ENCODE results near the gene NOTUM.

NOTUM gene

DNA sequence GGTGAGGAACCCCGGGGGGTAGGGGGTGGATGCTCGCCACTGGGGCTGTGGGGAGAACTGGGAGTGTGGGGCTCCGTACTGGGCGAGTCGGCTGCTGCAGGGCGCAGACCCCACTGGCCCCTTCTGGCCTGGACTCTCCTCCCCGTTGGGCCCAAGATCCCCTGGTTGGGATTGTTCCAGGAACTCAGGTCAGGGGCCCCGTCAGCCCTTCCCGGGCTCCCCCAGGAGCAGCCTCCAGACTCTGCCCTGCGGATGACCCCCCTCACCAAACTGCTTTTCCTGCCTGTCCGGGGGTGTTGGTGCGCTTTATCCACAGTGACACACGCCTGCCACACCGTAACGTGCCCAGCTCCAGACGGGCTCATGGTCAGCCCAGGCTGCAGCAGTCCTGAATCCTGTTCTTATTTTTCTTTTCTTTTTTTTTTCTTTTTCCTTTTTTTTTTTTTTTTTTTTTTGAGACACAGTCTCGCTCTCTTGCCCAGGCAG, 40.6 kb upstream of the NOTUM start:
- CTCF ChIA-PET, result interaction anchor here (1.1 kb wide), 1 partner anchor 14 kb away, joined by 3 read pairs; no protein-coding TSS in a partner anchor
- no peak overlapping the region for H3K4me3 ChIP-seq (ENCODE audit: low read depth, low read length)
- no peak overlapping the region for H3K27ac ChIP-seq (ENCODE audit: extremely low read depth, low read depth, low read length)
- peaks cover 6% of the 10 kb centered on the region; the same call in 1 of the 2 replicates for H3K4me1 ChIP-seq (ENCODE audit: control insufficient read depth, insufficient read depth, low read length)
- TF ChIP-seq ZNF302 (tag by site-specific recombination; IDR thresholded peaks at IDR 0.05; ENCODE audit: low read depth), result no peak
- no peak for TF ChIP-seq ZNF560 (tag by site-specific recombination; IDR thresholded peaks at IDR 0.05; ENCODE audit: borderline replicate concordance)
- TF ChIP-seq ZSCAN23 (tag by site-specific recombination; IDR thresholded peaks at IDR 0.05), result no peak
- no peak for TF ChIP-seq GLI2 (tag by site-specific recombination; IDR thresholded peaks at IDR 0.05; ENCODE audit: borderline replicate concordance, low read depth)
- no peak for TF ChIP-seq HOXD13 (CRISPR knock-in tag; IDR thresholded peaks at IDR 0.05; ENCODE audit: borderline replicate concordance)
- TF ChIP-seq, protein P1, sequence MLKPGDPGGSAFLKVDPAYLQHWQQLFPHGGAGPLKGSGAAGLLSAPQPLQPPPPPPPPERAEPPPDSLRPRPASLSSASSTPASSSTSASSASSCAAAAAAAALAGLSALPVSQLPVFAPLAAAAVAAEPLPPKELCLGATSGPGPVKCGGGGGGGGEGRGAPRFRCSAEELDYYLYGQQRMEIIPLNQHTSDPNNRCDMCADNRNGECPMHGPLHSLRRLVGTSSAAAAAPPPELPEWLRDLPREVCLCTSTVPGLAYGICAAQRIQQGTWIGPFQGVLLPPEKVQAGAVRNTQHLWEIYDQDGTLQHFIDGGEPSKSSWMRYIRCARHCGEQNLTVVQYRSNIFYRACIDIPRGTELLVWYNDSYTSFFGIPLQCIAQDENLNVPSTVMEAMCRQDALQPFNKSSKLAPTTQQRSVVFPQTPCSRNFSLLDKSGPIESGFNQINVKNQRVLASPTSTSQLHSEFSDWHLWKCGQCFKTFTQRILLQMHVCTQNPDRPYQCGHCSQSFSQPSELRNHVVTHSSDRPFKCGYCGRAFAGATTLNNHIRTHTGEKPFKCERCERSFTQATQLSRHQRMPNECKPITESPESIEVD (tag by site-specific recombination; IDR thresholded peaks at IDR 0.05), result no peak
- TF ChIP-seq ZNF311 (tag by site-specific recombination; IDR thresholded peaks at IDR 0.05; ENCODE audit: borderline replicate concordance), result no peak
- peak; percentile 14; the same call in 1 of the 2 replicates for TF ChIP-seq GLIS1 (tag by site-specific recombination; IDR thresholded peaks at IDR 0.05)
- TF ChIP-seq ZXDB (tag by site-specific recombination; IDR thresholded peaks at IDR 0.05), result no peak
- TF ChIP-seq ZFP69B (tag by site-specific recombination; IDR thresholded peaks at IDR 0.05), result no peak
- TF ChIP-seq, protein P2, sequence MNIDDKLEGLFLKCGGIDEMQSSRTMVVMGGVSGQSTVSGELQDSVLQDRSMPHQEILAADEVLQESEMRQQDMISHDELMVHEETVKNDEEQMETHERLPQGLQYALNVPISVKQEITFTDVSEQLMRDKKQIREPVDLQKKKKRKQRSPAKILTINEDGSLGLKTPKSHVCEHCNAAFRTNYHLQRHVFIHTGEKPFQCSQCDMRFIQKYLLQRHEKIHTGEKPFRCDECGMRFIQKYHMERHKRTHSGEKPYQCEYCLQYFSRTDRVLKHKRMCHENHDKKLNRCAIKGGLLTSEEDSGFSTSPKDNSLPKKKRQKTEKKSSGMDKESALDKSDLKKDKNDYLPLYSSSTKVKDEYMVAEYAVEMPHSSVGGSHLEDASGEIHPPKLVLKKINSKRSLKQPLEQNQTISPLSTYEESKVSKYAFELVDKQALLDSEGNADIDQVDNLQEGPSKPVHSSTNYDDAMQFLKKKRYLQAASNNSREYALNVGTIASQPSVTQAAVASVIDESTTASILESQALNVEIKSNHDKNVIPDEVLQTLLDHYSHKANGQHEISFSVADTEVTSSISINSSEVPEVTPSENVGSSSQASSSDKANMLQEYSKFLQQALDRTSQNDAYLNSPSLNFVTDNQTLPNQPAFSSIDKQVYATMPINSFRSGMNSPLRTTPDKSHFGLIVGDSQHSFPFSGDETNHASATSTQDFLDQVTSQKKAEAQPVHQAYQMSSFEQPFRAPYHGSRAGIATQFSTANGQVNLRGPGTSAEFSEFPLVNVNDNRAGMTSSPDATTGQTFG (tag by site-specific recombination; IDR thresholded peaks at IDR 0.05; ENCODE audit: borderline replicate concordance), result no peak
- TF ChIP-seq SCRT2 (tag by site-specific recombination; IDR thresholded peaks at IDR 0.05), result no peak
- TF ChIP-seq ZNF221 (tag by site-specific recombination; IDR thresholded peaks at IDR 0.05; ENCODE audit: borderline replicate concordance), result no peak
- TF ChIP-seq KLF7 (tag by site-specific recombination; IDR thresholded peaks at IDR 0.05; ENCODE audit: borderline replicate concordance), result no peak
- TF ChIP-seq ZNF354C (tag by site-specific recombination; IDR thresholded peaks at IDR 0.05; ENCODE audit: borderline replicate concordance, low read depth), result no peak
- TF ChIP-seq, protein P3, sequence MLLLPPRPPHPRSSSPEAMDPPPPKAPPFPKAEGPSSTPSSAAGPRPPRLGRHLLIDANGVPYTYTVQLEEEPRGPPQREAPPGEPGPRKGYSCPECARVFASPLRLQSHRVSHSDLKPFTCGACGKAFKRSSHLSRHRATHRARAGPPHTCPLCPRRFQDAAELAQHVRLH (tag by site-specific recombination; IDR thresholded peaks at IDR 0.05), result no peak
- 0 out of 2 replicates have a peak, but pooled peaks have one; percentile 46 for TF ChIP-seq ZBTB8A (tag by site-specific recombination; IDR thresholded peaks at IDR 0.05)
- no peak for TF ChIP-seq ZNF677 (tag by site-specific recombination; IDR thresholded peaks at IDR 0.05)
- TF ChIP-seq ZNF785 (tag by site-specific recombination; IDR thresholded peaks at IDR 0.05), result no peak
- TF ChIP-seq ZNF626 (tag by site-specific recombination; IDR thresholded peaks at IDR 0.05), result no peak
- peak; percentile 38; the same call in 1 of the 2 replicates for TF ChIP-seq ZNF600 (tag by site-specific recombination; IDR thresholded peaks at IDR 0.05)
- no peak for TF ChIP-seq ZNF239 (tag by site-specific recombination; IDR thresholded peaks at IDR 0.05)
- TF ChIP-seq ZBTB26 (tag by site-specific recombination; optimal IDR thresholded peaks at IDR 0.05), result no peak
- TF ChIP-seq ZNF138 (tag by site-specific recombination; IDR thresholded peaks at IDR 0.05; ENCODE audit: borderline replicate concordance), result no peak
- no peak for TF ChIP-seq ZSCAN18 (tag by site-specific recombination; IDR thresholded peaks at IDR 0.05)
- TF ChIP-seq ZNF174 (tag by site-specific recombination; IDR thresholded peaks at IDR 0.05), result no peak
- POLR2A ChIA-PET, result interaction anchor here (0.6 kb wide), 1 partner anchor 95 kb away, joined by 7 read pairs; no protein-coding TSS in a partner anchor
- peaks cover 0 to 6% of the 10 kb centered on the region in 2 experiments; a peak in 1 of 3 replicates for H3K36me3 ChIP-seq (ENCODE audit: control insufficient read depth in 2 of 2, insufficient read depth in 1 of 2, low read length in 2 of 2)
- no peaks in the 10 kb centered on the region for H3K9me3 ChIP-seq (ENCODE audit: control insufficient read depth, insufficient read depth, low read depth, low read length)

All from HEK293 (cell line).